ENCODE results near the gene MRPL16. TPM values are rescaled to one million over a fixed set of nuclear protein-coding genes. Genes with fewer than 3 reads are reported as not detected.
"Not testable (repeated sequence)": the region's sequence is repeated elsewhere in the genome, so short reads cannot be mapped to it uniquely, and the experiment has no call there.

The MRPL16 gene
- total and polyA plus RNA-seq, 2 of the 13 experiments (the other 11 are each of a cell fraction or from before 2014, with no cell fraction given), result 45.3 to 62.6 TPM

DNA sequence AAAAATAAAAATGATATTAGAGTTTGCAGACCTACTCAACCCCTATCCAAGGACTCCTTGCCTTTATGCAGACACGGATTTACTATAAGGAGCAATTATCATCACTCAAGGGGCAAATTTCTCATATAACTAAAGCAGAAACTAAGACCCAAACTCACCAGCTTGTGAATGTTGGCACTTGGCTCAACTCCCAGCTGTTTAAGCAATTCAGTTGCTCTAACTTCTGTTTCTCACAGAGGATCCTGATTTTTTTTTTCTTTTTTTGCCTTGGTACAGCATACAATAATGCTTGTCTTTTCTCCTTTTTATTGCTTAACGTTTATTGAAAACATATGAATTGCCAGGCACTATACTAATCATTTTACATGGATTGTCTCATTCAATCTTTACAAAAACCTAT, 44.3 kb upstream of the MRPL16 start:
- intact Hi-C loops (cut with micrococcal nuclease; ENCODE audit: unreplicated experiment), result no loop called here
- no peak for ATAC-seq
- DNase-seq (ENCODE audit: low spot score), result no peak
- no peak for FAIRE-seq
- H3K4me3 ChIP-seq (replicated peaks in 1 of 3; ENCODE audit: insufficient read depth in 1 of 3, low read depth in 2 of 3, low read length in 3 of 3), result no peak overlapping the region
- H3K4me1 ChIP-seq (ENCODE audit: insufficient read depth, low read length), result 0 out of 2 replicates have a peak, but pooled peaks cover 7% of the 10 kb centered on the region
- H3K36me3 ChIP-seq (replicated peaks in 1 of 2; ENCODE audit: control insufficient read depth in 1 of 2, insufficient read depth in 2 of 2, low read length in 2 of 2), result no peaks in the 10 kb centered on the region
- H3K9me3 ChIP-seq (ENCODE audit: low read length), result no peaks in the 10 kb centered on the region
- no peaks in the 10 kb centered on the region for H3K79me2 ChIP-seq (ENCODE audit: insufficient read depth, low read length)
- 2% methylated on average over 2 of the region's 2 CpGs for WGBS (ENCODE audit: low lambda C conversion rate)
- TF ChIP-seq ZNF441 (CRISPR knock-in tag; IDR thresholded peaks at IDR 0.05; ENCODE audit: borderline replicate concordance) (no peak), ZNF790 (CRISPR knock-in tag; IDR thresholded peaks at IDR 0.05; ENCODE audit: borderline replicate concordance) (no peak), ZNF530 (CRISPR knock-in tag; IDR thresholded peaks at IDR 0.05; ENCODE audit: low read depth) (no peak), MTA1 (CRISPR knock-in tag; IDR thresholded peaks at IDR 0.05; ENCODE audit: borderline replicate concordance) (no peak), REXO4 (CRISPR knock-in tag; IDR thresholded peaks at IDR 0.05; ENCODE audit: borderline replicate concordance) (no peak), SMC3 (IDR thresholded peaks at IDR 0.05; ENCODE audit: low read length) (no peak), BRD4 (CRISPR knock-in tag; IDR thresholded peaks at IDR 0.05) (no peak), ZIK1 (CRISPR knock-in tag; IDR thresholded peaks at IDR 0.05; ENCODE audit: borderline replicate concordance, low read depth) (no peak)
- TF ChIP-seq, protein P1, sequence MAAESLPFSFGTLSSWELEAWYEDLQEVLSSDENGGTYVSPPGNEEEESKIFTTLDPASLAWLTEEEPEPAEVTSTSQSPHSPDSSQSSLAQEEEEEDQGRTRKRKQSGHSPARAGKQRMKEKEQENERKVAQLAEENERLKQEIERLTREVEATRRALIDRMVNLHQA (CRISPR knock-in tag; IDR thresholded peaks at IDR 0.05), result no peak
- TF ChIP-seq, protein P2, sequence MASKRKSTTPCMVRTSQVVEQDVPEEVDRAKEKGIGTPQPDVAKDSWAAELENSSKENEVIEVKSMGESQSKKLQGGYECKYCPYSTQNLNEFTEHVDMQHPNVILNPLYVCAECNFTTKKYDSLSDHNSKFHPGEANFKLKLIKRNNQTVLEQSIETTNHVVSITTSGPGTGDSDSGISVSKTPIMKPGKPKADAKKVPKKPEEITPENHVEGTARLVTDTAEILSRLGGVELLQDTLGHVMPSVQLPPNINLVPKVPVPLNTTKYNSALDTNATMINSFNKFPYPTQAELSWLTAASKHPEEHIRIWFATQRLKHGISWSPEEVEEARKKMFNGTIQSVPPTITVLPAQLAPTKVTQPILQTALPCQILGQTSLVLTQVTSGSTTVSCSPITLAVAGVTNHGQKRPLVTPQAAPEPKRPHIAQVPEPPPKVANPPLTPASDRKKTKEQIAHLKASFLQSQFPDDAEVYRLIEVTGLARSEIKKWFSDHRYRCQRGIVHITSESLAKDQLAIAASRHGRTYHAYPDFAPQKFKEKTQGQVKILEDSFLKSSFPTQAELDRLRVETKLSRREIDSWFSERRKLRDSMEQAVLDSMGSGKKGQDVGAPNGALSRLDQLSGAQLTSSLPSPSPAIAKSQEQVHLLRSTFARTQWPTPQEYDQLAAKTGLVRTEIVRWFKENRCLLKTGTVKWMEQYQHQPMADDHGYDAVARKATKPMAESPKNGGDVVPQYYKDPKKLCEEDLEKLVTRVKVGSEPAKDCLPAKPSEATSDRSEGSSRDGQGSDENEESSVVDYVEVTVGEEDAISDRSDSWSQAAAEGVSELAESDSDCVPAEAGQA (IDR thresholded peaks at IDR 0.05; ENCODE audit: low read depth), result no peak
- TF ChIP-seq, protein P2 (CRISPR knock-in tag; IDR thresholded peaks at IDR 0.05; ENCODE audit: borderline replicate concordance), result no peak
- TF ChIP-seq, protein P3, sequence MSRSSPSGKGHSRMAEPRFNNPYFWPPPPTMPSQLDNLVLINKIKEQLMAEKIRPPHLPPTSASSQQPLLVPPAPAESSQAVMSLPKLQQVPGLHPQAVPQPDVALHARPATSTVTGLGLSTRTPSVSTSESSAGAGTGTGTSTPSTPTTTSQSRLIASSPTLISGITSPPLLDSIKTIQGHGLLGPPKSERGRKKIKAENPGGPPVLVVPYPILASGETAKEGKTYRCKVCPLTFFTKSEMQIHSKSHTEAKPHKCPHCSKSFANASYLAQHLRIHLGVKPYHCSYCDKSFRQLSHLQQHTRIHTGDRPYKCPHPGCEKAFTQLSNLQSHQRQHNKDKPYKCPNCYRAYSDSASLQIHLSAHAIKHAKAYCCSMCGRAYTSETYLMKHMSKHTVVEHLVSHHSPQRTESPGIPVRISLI (CRISPR knock-in tag; IDR thresholded peaks at IDR 0.05; ENCODE audit: borderline replicate concordance), result no peak
- no peaks in the 10 kb centered on the region for H4K20me1 ChIP-seq (ENCODE audit: insufficient read depth, low read length)
- no peak overlapping the region for H2AFZ ChIP-seq (ENCODE audit: low read length)
- ChIA-PET CTCF (ENCODE audit: low intra/inter-chr PET ratio, low total read pairs) (no interaction called here), POLR2A (no interaction called here)
- in situ Hi-C loops (cut with HindIII; ENCODE audit: extremely low pct_ligation_motif_present, low pct_unique_long_range_greater_than_20kb), result no loop called here
- H3K9ac ChIP-seq (ENCODE audit: insufficient read depth, low read depth, low read length), result no peak overlapping the region
- H3K27me3 ChIP-seq (ENCODE audit: control insufficient read depth in 1 of 2, insufficient read depth in 2 of 2, low read length in 2 of 2), result no peaks in the 10 kb centered on the region
- no TSS peak for BruUV-seq (replicated peaks)
- no peak overlapping the region for H3K27ac ChIP-seq (ENCODE audit: extremely low read length, insufficient read depth, low read length)
- H3K4me2 ChIP-seq (ENCODE audit: low read depth, low read length), result no peak overlapping the region

DNA sequence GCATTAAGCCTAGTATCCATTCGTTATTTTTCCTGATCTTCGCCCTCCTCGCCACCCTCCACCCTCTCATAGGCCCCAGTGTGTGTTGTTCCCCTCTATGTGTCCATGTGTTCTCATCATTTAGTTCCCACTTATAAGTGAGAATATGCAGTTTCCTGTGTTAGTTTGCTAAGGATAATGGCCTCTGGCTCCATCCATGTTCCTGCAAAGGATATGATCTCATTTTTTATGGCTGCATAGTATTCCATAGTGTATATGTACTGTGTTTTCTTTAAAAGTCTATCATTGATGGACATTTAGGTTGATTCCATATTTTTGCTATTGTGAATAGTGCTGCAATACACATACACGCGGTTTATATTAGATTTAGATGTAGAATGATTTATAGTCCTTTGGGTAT, 40.8 kb upstream of the MRPL16 start:
- intact Hi-C loops (cut with micrococcal nuclease; ENCODE audit: unreplicated experiment); H3K4me1 ChIP-seq (ENCODE audit: insufficient read depth, low read length); POLR2A ChIA-PET; H3K27ac ChIP-seq (ENCODE audit: extremely low read length, insufficient read depth, low read length); in situ Hi-C loops (cut with HindIII; ENCODE audit: extremely low pct_ligation_motif_present, low pct_unique_long_range_greater_than_20kb); ATAC-seq; H3K79me2 ChIP-seq (ENCODE audit: insufficient read depth, low read length); FAIRE-seq; H3K9me3 ChIP-seq (ENCODE audit: low read length); H3K4me2 ChIP-seq (ENCODE audit: low read depth, low read length); DNase-seq (ENCODE audit: low spot score); CTCF ChIA-PET (ENCODE audit: low intra/inter-chr PET ratio, low total read pairs); H2AFZ ChIP-seq (ENCODE audit: low read length); BruUV-seq (replicated peaks); H3K9ac ChIP-seq (ENCODE audit: insufficient read depth, low read depth, low read length); H4K20me1 ChIP-seq (ENCODE audit: insufficient read depth, low read length); H3K4me3 ChIP-seq (replicated peaks in 1 of 3; ENCODE audit: insufficient read depth in 1 of 3, low read depth in 2 of 3, low read length in 3 of 3); H3K27me3 ChIP-seq (ENCODE audit: control insufficient read depth in 1 of 2, insufficient read depth in 2 of 2, low read length in 2 of 2); H3K36me3 ChIP-seq (replicated peaks in 1 of 2; ENCODE audit: control insufficient read depth in 1 of 2, insufficient read depth in 2 of 2, low read length in 2 of 2): not testable (repeated sequence)
- 38% methylated on average over 5 of the region's 5 CpGs for WGBS (ENCODE audit: low lambda C conversion rate)
